ENCODE results near the gene PEA15.

The PEA15 gene

GRCh38 chr1:160206421-160207117 lies 1.4 kb downstream of the PEA15 start:
- peak overlapping the region; percentile 93 for H3K4me3 ChIP-seq (replicated peaks; ENCODE audit: low read depth, low read length)
- TF ChIP-seq CTCF (IDR thresholded peaks at IDR 0.05; ENCODE audit: low read depth, low read length, missing control alignments), result no peak
- DNase-seq (ENCODE audit: extremely low read depth, low read depth), result peak; percentile 38

- no peak for DNase-seq (ENCODE audit: extremely low read depth, low read depth)
Measured at GRCh38 chr1:160207118-160207650, 2.0 kb downstream of the PEA15 start.

GRCh38 chr1:160207771-160208556 lies 2.8 kb downstream of the PEA15 start:
- DNase-seq (ENCODE audit: extremely low read depth, low read depth), result no peak
- TF ChIP-seq CTCF (IDR thresholded peaks at IDR 0.05; ENCODE audit: low read depth, low read length, missing control alignments), result no peak

More at GRCh38 chr1:160207118-160207650, 2.0 kb downstream of the PEA15 start:
- peak overlapping the region; percentile 93 for H3K4me3 ChIP-seq (replicated peaks; ENCODE audit: low read depth, low read length)
- TF ChIP-seq CTCF (IDR thresholded peaks at IDR 0.05; ENCODE audit: low read depth, low read length, missing control alignments), result no peak

GRCh38 chr1:160208557-160209320 lies 3.6 kb downstream of the PEA15 start:
- no peak overlapping the region for H3K4me3 ChIP-seq (replicated peaks; ENCODE audit: low read depth, low read length)
- DNase-seq (ENCODE audit: extremely low read depth, low read depth), result no peak
- no peak for TF ChIP-seq CTCF (IDR thresholded peaks at IDR 0.05; ENCODE audit: low read depth, low read length, missing control alignments)

More at GRCh38 chr1:160207771-160208556, 2.8 kb downstream of the PEA15 start:
- H3K4me3 ChIP-seq (replicated peaks; ENCODE audit: low read depth, low read length), result no peak overlapping the region

DNA sequence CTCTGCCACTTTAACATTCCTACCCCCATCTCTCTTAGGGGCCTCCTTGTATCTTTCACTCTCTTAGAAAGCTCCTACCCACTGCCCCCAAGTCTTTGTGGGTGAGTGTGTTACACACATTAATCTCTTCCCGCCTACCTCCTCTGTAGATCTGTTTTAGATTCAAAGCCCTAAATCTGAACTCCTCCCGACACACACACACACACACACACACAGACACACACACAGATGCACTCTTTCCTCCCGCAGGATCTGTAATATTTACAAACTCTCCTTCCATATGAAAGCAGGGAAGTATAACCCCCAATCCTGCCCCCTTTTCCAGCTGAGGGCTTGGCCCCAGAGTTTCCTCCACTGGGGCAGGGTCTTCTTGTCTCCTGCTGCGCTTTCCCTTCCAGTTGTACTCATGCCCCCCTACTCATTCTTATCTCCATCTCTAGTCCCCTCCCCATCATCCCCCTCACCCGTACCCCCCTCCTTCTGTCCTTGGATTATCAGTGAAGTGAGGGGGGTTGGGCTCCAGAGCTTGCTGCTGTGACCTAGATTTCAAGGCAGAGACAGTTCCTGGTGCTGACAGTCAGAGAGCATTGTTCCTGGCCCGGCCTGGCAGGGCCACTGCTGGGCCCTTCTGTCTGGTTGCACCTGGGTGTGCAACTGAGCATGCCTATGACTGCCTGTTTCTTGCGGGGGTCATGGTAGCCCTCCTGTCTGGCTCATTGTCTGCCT lies 4.3 kb downstream of the PEA15 start:
- TF ChIP-seq CTCF (IDR thresholded peaks at IDR 0.05; ENCODE audit: low read depth, low read length, missing control alignments), result no peak
- H3K4me3 ChIP-seq (replicated peaks; ENCODE audit: low read depth, low read length), result no peak overlapping the region
- DNase-seq (ENCODE audit: extremely low read depth, low read depth), result no peak

DNA sequence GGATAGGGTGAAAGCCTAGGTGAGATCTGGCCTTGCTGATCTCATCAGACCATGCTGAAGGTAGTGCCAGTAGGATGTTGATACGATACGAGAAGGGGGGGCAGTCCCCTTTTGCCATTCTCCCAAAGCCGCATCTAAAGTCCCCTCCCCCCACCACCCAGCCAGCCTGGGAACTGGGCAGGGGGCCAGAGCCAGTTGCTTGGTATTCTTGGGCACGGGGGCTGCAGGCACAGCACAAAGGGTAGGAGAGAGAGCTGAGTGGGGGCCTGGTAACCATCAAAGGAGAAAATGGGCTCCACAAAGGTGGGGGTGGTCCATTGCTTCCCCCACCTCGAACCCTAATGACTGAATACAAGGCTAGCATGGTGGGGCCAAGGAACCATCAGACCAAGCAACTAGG lies 5.4 kb downstream of the PEA15 start:
- DNase-seq (ENCODE audit: extremely low read depth, low read depth), result no peak
- H3K4me3 ChIP-seq (replicated peaks; ENCODE audit: low read depth, low read length), result no peak overlapping the region
- no peak for TF ChIP-seq CTCF (IDR thresholded peaks at IDR 0.05; ENCODE audit: low read depth, low read length, missing control alignments)
